MV-4-11 (cell line): ENCODE data around the gene DRC3.
"Not testable (repeated sequence)": the region's sequence is repeated elsewhere in the genome, so short reads cannot be mapped to it uniquely, and the experiment has no call there.

Experiments used
- DNase-seq: peaks from one replicate; lab custom pipeline; 2025; lab: John Stamatoyannopoulos, UW

The DRC3 gene

GRCh38 chr17:17972126-17972951 is at the start of gene DRC3, which contains the start of gene TOM1L2:
TSS of gene DRC3 (plus strand) at chr17:17972862. CDS start at chr17:17977599, 4,737 bp downstream.
TSS of gene TOM1L2 (minus strand) at chr17:17972400. CDS start at chr17:17972313, 87 bp downstream.
- peak; percentile 100 for DNase-seq

DNA sequence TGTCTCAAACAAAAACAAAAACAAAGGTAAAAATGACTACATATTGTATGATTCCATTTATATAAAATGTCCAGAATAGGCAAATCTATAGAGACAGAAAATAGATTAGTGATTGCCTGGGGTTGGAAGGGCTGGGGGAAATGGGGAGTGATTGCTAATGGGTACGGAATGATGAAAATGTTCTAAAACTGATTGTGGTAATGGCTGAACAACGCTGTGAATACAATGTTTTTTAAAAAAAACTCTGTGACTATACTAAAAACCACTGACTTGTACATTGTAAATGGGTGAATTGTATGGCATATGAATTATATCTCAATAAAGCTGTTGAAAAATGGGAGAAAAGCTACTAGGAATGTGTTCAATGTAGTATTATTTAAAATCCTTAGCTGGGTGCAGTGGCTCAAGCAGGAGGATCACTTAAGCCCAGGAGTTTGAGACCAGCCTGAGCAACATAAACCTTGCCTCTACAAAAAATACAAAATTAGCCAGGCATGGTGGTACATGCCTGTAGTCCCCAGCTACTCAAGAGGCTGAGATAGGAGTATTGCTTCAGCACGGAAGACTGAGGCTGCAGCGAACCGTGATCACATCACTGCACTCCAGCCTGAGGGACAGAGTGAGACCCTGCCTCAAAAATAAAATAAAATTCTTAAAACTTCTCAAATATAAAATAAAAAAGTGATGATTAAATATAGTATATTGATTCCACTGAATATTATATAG is 48.4 kb upstream of the DRC3 start:
- DNase-seq, result no peak

GRCh38 chr17:17924857-17925250 is 47.8 kb upstream of the DRC3 start:
- peak; percentile 79 for DNase-seq

- DNase-seq, result no peak
Measured at GRCh38 chr17:17926036-17926435, 46.6 kb upstream of the DRC3 start.

DNA sequence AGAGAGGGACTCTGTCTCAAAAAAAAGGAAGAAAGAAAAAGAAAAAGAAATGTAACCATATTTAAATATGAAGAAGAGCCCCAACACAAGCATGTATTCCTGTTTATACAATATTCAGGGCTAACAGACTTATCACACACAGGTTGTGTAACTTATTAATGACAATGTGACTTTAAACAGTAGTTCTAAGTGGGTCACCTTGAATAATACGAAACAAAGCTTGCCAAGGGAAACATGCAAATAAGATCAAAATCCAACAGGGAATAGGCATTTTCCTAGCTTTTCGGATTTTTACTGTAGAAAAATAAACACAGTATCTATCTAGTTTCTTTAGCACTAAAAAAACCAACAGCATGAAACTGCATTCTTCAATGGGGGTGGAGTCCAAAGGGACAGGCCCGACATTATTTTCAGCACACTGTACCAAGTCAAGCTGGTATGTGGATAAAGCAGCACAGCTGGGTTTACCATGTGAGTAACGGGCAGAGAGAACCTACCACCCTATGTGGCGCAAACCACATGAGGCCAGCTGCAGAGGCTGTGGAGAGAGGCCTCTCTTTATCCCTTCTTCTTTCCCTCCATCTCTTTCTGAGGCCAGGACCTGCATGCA is 45.7 kb upstream of the DRC3 start:
- DNase-seq, result peak; percentile 62

DNA sequence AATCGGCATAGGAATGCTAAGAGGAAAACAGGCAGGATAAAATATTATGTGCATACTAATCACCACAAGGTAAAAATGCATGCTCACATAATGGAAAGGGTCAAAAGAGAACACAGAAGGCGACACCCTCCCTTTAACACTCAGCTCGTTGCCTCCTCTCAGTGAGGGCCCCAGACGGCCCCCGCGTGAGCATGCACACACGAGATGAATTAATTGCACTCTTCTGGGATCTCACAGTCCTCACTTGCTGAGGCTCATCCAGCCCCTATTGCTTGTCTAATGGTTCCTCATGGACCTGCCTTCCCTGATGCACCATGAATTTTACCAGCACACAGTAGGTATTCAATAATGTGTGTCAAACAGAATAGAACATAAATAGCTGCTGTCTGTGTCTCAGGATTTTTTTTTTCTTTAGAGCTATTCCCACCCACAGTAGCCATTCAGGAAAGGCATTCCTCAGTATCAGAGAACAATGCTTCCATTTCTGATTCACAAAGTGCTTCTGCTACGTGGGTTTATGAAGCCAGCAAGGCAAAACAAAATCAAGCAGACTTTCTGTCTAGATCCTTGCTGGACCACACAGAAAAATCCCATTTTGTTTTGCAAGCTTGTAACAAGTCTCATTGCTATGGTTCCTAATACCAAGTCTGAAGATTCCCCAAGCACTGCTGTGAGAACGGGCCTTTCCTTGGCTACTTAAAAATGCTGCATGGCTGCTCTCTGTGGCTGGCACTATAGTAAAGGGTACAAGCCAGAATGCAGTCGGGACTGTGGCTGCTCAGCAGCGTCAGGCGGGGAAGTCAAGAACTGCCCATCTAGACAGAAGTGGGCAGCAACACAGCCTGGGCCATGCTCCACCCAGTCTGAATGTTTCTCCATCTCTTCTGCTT is 44.0 kb upstream of the DRC3 start:
- no peak for DNase-seq

GRCh38 chr17:17929655-17930380 is 42.8 kb upstream of the DRC3 start:
- no peak for DNase-seq

GRCh38 chr17:17930674-17931073 is 42.0 kb upstream of the DRC3 start:
- DNase-seq, result no peak

DNA sequence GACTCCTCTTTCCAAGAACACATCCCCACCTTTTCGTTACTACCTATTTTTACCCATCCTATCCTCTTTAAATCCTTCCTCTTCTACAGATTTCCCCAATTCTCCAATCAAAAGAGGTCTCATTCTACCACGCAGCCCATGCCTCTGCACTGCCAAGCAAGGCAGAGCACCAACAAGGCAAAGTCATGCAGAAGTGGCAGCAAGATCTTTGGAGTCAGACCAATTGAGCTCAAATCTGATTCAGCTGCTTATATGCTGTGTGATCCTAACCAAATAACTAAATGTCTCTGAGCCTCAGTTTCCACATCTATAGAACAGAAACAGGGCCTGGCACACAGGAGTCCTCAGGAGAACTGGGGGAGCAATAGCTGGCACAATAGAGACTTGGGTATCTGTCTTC is 41.5 kb upstream of the DRC3 start:
- DNase-seq, result no peak

- no peak for DNase-seq
Measured at GRCh38 chr17:17933775-17934174, 38.9 kb upstream of the DRC3 start.

DNA sequence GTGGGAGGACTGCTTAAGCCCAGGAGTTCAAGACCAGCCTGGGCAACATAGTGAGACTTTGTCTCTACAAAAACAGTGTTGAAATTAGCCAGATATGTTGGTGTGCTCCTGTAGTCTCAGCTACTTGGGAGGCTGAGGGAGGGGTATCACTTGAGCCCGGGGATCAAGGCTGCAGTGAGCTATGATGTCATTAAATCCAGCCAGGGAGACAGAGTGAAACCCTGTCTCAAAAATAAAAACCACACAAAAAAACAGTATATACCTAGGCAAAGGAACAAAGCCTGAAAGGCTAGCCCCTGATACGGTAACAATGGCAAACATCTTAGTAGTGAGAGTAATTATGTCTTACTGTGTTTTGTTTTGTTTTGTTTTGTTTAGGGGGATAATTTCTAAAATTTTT is 38.4 kb upstream of the DRC3 start:
- DNase-seq, result no peak

DNA sequence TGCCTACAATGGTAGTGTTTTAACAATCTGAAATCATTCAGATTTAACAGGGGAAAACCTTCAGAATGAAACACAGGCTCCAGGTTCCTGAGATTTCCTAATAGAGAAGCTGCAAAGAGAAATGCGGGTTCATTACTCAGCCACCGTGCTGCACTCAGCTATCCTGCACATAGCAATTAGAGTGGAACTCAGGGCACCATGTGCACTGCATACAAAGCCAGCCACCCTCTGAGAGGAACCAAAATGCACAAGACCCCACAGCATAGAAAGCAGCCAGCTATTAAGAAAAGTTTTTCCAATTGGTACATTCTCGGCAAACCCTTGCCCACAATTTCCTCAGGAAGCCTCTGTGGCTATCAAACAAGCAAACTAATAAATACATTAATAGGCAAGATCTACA is 37.9 kb upstream of the DRC3 start:
- no peak for DNase-seq

DNA sequence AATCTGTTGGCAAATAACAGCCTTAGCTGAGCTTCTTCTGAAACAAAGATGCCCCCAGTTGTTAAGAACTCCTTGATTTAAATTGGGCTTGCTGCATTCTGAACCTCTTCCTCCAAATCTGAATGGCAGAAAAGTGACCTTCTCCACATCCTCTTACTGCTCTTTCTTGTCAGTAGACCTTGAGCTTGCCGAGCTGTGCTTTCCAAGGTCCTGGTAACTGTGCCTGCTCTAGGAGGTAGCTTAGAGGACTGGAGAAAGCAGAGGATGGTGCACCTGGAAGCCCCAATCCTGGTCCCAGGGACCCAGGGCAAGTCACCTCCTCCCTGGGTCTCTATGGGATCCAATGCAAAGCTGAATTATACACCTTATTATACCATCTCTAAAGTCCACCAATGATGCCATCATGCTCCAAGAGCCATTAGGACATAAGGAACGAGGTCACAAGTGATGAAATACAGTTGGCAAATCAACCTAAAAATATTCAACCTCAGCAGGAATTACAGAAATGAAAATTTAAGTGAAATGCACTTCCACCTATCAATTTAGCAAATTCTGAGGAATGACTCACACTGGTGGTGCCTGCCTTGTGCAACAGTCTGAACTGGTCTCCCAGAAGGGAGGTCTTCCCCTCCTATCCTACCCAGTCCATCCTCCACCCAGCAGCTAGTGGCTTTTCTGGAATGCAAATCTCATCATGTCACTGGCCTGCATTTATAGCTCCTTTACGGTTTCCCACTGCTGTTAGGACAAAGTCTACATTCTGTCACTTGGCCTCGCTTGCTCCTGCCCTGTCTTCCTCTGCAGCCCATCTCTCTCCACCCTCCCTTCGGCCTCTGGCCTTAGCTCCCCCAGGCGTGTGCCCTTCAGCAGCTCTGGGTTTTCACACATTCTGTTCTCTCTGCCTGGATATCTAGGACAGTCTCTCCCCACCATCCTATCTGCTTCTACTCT is 37.1 kb upstream of the DRC3 start:
- DNase-seq, result peak; percentile 96

GRCh38 chr17:17937201-17937853 is 35.3 kb upstream of the DRC3 start:
- DNase-seq, result no peak

DNA sequence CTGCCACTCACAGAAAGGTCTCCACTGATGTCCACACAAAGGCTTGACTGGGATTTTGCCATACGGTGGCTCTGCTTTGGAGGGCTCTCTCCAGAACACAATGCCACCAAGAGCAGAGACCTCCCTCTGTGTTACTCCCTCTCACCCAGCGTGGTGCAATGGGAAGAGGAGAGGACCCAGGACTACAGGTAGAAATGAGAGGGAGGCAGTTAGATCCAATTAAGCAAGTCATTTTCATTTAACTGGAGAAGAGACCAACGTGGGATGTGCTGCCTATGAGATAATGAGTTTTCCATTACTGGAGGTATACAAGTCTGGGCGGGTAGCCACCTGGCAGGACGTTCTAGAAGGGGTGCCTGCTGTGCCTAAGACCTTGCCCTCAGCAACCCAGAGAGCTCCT is 34.7 kb upstream of the DRC3 start:
- no peak for DNase-seq

DNA sequence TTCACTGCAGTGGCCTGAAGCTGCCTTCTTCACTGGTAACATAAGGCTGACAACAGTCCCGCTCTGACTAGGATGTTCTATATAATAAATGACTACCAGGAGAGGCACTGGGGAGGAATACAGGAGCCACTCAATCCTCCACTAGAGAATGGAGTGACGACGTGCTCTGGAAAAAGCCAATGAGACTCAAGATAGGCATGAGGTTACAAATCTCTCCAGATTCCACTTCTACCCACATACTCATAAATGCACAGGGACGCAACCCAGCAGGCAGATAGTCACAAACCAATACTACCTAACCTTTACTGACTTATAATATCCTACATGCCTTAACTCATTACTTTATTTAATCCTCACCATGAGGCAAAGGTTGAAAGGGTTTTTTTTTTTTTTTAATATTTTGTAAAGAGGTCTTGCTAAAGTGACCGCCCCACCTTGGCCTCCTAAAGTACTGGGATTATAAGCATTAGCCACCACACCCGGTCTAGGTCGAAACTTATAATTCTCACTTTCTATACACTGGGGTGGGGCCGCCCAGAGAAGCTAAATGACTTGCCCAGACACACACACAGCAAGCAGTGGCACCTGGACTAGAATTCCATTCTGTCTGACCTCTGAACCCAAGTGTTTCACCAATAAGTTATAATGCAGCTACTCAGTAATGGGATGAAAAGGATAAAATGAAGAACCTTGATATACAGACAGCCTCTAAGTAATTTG is 34.1 kb upstream of the DRC3 start:
- DNase-seq, result no peak

- not testable (repeated sequence) for DNase-seq
Measured at GRCh38 chr17:17939941-17940340, 32.7 kb upstream of the DRC3 start.

GRCh38 chr17:17940441-17940911 is 32.2 kb upstream of the DRC3 start:
- DNase-seq, result no peak

DNA sequence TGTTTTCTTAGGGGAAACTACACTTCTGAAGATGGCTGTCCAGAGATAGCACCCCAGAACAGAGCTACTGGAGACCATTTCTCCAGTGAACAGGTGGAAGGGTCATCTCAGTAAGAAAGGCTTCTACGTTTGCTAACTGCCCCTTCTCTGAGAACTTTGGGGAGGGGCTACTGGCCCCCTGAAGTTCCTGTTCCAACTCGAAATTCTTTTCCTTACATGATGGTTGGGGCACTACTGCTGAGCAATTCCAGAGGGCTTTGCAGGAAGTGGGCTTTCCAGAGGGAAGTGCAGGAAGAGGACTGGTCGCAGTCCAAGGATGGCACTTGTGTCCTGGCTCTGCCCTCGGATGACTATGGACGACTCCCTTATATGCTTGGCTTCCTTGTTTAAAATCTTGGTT is 31.6 kb upstream of the DRC3 start:
- DNase-seq, result no peak
